ENCODE data around the gene PRLR.

- no peak for TF ChIP-seq CTCF (IDR thresholded peaks at IDR 0.05)
- TF ChIP-seq POLR2A (IDR thresholded peaks at IDR 0.05), result no peak
Observed at GRCh38 chr5:35198075-35198474, 32.2 kb downstream of the PRLR start.

Measured in Peyer's patch (tissue), 4 donors.